Tibial nerve (tissue), 4 donors: Measurements from ENCODE around the gene ZBTB22.

ENCODE experiments used
- EP300 ChIP-seq, 2 donors: sonication (generic); formaldehyde crosslinking; IDR thresholded peaks; one replicate each; pipeline ENCODE4 v1.6.1; 2017; ENCODE audit warnings: antibody characterized with exemption in 2 of 2, mild to moderate bottlenecking in 1 of 2
- POLR2A ChIP-seq, 2 donors: fragments of 450-650 bp; IDR thresholded peaks; one replicate each; pipeline ENCODE4 v1.6.1; 2017; ENCODE audit warnings: antibody characterized with exemption in 2 of 2, mild to moderate bottlenecking in 2 of 2, moderate library complexity in 2 of 2
- TF ChIP-seq, protein P1 (sequence below), 5 experiments: fragments of 200-600 bp in 3 of 5; fragments of 450-650 bp in 2 of 5; sonication (generic) in 3 of 5; IDR thresholded peaks; one replicate each; pipeline ENCODE4 v1.5.1; 2016 to 2019; ENCODE audit warnings: antibody characterized with exemption in 5 of 5, mild to moderate bottlenecking in 3 of 5, moderate library complexity in 2 of 5

DNA sequence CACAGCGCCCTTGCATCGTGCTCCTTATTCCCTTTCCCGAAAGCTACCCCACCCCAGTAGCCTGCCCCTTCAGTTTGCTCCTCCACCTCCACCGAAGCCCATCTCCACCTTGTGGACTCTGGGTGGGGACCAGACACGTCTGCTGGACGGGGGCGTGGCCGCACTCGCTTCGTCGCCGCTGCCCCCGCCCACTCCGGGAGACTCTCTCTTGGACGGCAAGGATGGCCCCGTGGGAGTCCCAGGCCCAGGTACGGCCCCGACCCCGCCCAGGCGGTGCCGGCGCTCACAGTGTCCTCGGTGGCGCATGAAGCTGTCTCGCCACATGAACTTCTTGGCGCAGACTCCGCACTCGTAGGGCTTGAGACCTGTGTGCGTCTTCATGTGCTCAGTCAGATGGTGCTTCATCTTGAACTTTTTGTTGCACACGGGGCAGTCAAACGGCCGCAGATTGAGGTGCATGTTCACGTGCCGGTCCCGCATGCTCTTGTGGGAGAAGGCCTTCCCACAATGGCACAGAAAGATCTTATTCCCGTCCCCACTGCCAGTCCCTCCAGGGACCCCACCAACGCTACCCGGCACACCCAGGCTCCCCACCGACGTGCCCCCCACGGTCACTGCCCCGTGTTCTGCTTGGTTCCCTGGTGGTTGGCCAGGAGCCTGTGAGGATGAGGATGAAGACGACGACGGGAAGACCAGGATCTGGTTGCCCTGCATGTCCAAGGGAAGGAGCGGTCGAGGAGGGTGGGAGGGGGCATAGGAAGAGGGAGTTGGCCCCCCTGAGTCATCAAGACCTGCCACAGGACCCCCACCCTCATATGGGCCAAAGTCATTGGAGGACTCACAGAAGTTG lies 2.4 kb downstream of the ZBTB22 start:
- TF ChIP-seq, protein P1, sequence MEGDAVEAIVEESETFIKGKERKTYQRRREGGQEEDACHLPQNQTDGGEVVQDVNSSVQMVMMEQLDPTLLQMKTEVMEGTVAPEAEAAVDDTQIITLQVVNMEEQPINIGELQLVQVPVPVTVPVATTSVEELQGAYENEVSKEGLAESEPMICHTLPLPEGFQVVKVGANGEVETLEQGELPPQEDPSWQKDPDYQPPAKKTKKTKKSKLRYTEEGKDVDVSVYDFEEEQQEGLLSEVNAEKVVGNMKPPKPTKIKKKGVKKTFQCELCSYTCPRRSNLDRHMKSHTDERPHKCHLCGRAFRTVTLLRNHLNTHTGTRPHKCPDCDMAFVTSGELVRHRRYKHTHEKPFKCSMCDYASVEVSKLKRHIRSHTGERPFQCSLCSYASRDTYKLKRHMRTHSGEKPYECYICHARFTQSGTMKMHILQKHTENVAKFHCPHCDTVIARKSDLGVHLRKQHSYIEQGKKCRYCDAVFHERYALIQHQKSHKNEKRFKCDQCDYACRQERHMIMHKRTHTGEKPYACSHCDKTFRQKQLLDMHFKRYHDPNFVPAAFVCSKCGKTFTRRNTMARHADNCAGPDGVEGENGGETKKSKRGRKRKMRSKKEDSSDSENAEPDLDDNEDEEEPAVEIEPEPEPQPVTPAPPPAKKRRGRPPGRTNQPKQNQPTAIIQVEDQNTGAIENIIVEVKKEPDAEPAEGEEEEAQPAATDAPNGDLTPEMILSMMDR (IDR thresholded peaks at IDR 0.05) = no peak
- TF ChIP-seq POLR2A (IDR thresholded peaks at IDR 0.05) (no peak), EP300 (IDR thresholded peaks at IDR 0.05) (no peak)
